CD4-positive, alpha-beta memory T cell (primary cell): ENCODE results near the gene CDK10. TPM values are rescaled to one million over a fixed set of nuclear protein-coding genes. Genes with fewer than 3 reads are reported as not detected.
A peak's percentile ranks its signal among the peaks of the same experiment; 100 is the strongest.
"Not testable (repeated sequence)": the region's sequence is repeated elsewhere in the genome, so short reads cannot be mapped to it uniquely, and the experiment has no call there.

ENCODE experiments used
- CTCF ChIA-PET: fragments of 350-600 bp; sonication (Branson Sonifier 250); formaldehyde crosslinking; loops from one replicate; lab custom pipeline; 2021; ENCODE audit warnings: inconsistent platforms; ENCODE audit not compliant: partially characterized antibody; lab: Charles Lee
- POLR2A ChIA-PET: fragments of 350-600 bp; sonication (Branson Sonifier 250); formaldehyde crosslinking; loops from one replicate; lab custom pipeline; 2021; ENCODE audit not compliant: partially characterized antibody; lab: Charles Lee
- DNase-seq, 5 donors: peaks; one replicate each; pipeline versions ENCODE4 v3.0.0 to v3.0.0-alpha.2; 2020 to 2022; ENCODE audit warnings: mixed read lengths in 1 of 5
- H3K27ac ChIP-seq: one replicate; pipeline ENCODE4 v1.7.0; 2013; ENCODE audit warnings: low read depth, low read length
- H3K27me3 ChIP-seq: 2 replicates; pipeline ENCODE4 v1.7.0; 2013; ENCODE audit warnings: mild to moderate bottlenecking, low read length, moderate library complexity; ENCODE audit not compliant: insufficient read depth
- H3K36me3 ChIP-seq: 2 replicates; pipeline ENCODE4 v1.7.0; 2013; ENCODE audit warnings: mild to moderate bottlenecking, low read length, moderate library complexity; ENCODE audit not compliant: insufficient read depth
- H3K4me1 ChIP-seq: 2 replicates; pipeline ENCODE4 v1.7.0; 2013; ENCODE audit warnings: mild to moderate bottlenecking, low read length, moderate library complexity; ENCODE audit not compliant: insufficient read depth
- H3K4me3 ChIP-seq, 2 donors: one replicate each; pipeline ENCODE4 v1.7.0; 2013; ENCODE audit warnings: low read length in 2 of 2, mild to moderate bottlenecking in 1 of 2
- H3K9me3 ChIP-seq, 2 donors: one replicate each; pipeline ENCODE4 v1.7.0; 2013; ENCODE audit warnings: low read length in 2 of 2, control low read depth in 1 of 2; ENCODE audit not compliant: control insufficient read depth in 1 of 2
- H3K27ac Mint-ChIP-seq, 7 donors: one replicate each; pipeline ENCODE4 v1.8.0; 2020 to 2021; ENCODE audit warnings: mixed read lengths in 7 of 7, mild to moderate bottlenecking in 6 of 7, inconsistent platforms in 3 of 7, moderate library complexity in 3 of 7
- H3K27me3 Mint-ChIP-seq, 2 donors: one replicate each; pipeline ENCODE4 v1.8.0; 2020 to 2021; ENCODE audit warnings: mixed read lengths in 2 of 2
- H3K36me3 Mint-ChIP-seq, 2 donors: one replicate each; pipeline ENCODE4 v1.8.0; 2020 to 2021; ENCODE audit warnings: mixed read lengths in 2 of 2, inconsistent platforms in 1 of 2, mild to moderate bottlenecking in 1 of 2
- H3K4me1 Mint-ChIP-seq, 4 donors: one replicate each; pipeline ENCODE4 v1.8.0; 2020 to 2021; ENCODE audit warnings: mixed read lengths in 4 of 4, mild to moderate bottlenecking in 1 of 4
- H3K4me3 Mint-ChIP-seq, 8 donors: one replicate each; pipeline ENCODE4 v1.8.0; 2020 to 2021; ENCODE audit warnings: mixed read lengths in 8 of 8, mild to moderate bottlenecking in 7 of 8, moderate library complexity in 6 of 8, inconsistent platforms in 3 of 8
- H3K9me3 Mint-ChIP-seq, 8 donors: one replicate each; pipeline ENCODE4 v1.8.0; 2020 to 2021; ENCODE audit warnings: mixed read lengths in 8 of 8, mild to moderate bottlenecking in 5 of 8, inconsistent platforms in 3 of 8, moderate library complexity in 1 of 8
- intact Hi-C: fragments of 100-400 bp; cut with micrococcal nuclease; formaldehyde crosslinking; loops from one replicate; pipeline ENCODE4 v1.15.1; 2023
- polyA plus RNA-seq, 2 donors: library from polyadenylated mRNA; unstranded; fragments of 300-500 nt; fragmentation: Illumina TruSeq; gene quantifications; one replicate each; pipeline ENCODE4 v1.2.3, GENCODE V29; 2021
- total RNA-seq, 2 experiments: library from RNA; stranded (reverse); gene quantifications; one replicate each; pipeline ENCODE4 v1.2.3, GENCODE V29; 2021

CDK10 gene
- total and polyA plus RNA-seq, 4 experiments from 2014 or later = 24.8 to 140 (median 83.9) TPM

- POLR2A ChIA-PET = interaction anchor here (0.7 to 4.0 kb wide), 3 partner anchors 9 to 838 kb away, joined by 3 to 23 read pairs (median 4); partner anchors contain the start of genes CDK10, GALNS and TRAPPC2L
- DNase-seq = no peak
- Mint-ChIP-seq H3K36me3 (peaks cover 7 to 30% of the 10 kb centered on the region in 2 donors), H3K9me3 (no peaks in the 10 kb centered on the region), H3K4me1 (peaks cover 7 to 25% (median 10%) of the 10 kb centered on the region in 4 donors), H3K27ac (peak overlapping the region in 2 of 7 donors; percentile 35 to 46), H3K27me3 (no peaks in the 10 kb centered on the region), H3K4me3 (no peak overlapping the region)
- Histone ChIP-seq H3K27ac (no peak overlapping the region), H3K9me3 (no peaks in the 10 kb centered on the region), H3K4me1 (peaks cover 20% of the 10 kb centered on the region), H3K27me3 (no peaks in the 10 kb centered on the region), H3K36me3 (peaks cover 18% of the 10 kb centered on the region), H3K4me3 (no peak overlapping the region)
- intact Hi-C loops = no loop called here
- CTCF ChIA-PET = interaction anchor here (1.3 kb wide), 1 partner anchor 84 kb away, joined by 3 read pairs; no protein-coding TSS in a partner anchor
These were observed 8.8 kb downstream of the CDK10 start for GRCh38 chr16:89695086-89695874.

GRCh38 chr16:89695875-89696669 lies 9.6 kb downstream of the CDK10 start:
- Mint-ChIP-seq H3K4me3 (no peak overlapping the region), H3K9me3 (no peaks in the 10 kb centered on the region), H3K27ac (no peak overlapping the region), H3K4me1 (peaks cover 6 to 29% (median 11%) of the 10 kb centered on the region in 4 donors), H3K27me3 (no peaks in the 10 kb centered on the region), H3K36me3 (peaks cover 7 to 24% of the 10 kb centered on the region in 2 donors)
- CTCF ChIA-PET = interaction anchor here (1.0 to 1.3 kb wide), 2 partner anchors 83 to 142 kb away, joined by 3 read pairs; no protein-coding TSS in a partner anchor
- no peak overlapping the region for H3K4me3 ChIP-seq
- peaks cover 26% of the 10 kb centered on the region for H3K4me1 ChIP-seq
- DNase-seq = no peak
- intact Hi-C loops = no loop called here
- POLR2A ChIA-PET = interaction anchor here (0.7 to 4.0 kb wide), 4 partner anchors 10 to 839 kb away, joined by 3 to 23 read pairs (median 4); partner anchors contain the start of genes CDK10, GALNS and TRAPPC2L
- H3K27ac ChIP-seq = no peak overlapping the region
- H3K27me3 ChIP-seq = no peaks in the 10 kb centered on the region
- H3K9me3 ChIP-seq = no peaks in the 10 kb centered on the region
- peaks cover 14% of the 10 kb centered on the region for H3K36me3 ChIP-seq

GRCh38 chr16:89696670-89697128 lies 10.2 kb downstream of the CDK10 start:
- H3K27me3 Mint-ChIP-seq = no peaks in the 10 kb centered on the region
- peak in 4 of 5 donors; percentile 27 to 39 (median 32) for DNase-seq
- Histone ChIP-seq H3K27me3 (no peaks in the 10 kb centered on the region), H3K4me3 (no peak overlapping the region), H3K4me1 (peaks cover 26% of the 10 kb centered on the region), H3K9me3 (no peaks in the 10 kb centered on the region), H3K27ac (no peak overlapping the region), H3K36me3 (peaks cover 14% of the 10 kb centered on the region)
- H3K9me3 Mint-ChIP-seq = no peaks in the 10 kb centered on the region
- ChIA-PET POLR2A (interaction anchor here (1.1 to 4.0 kb wide), 5 partner anchors 9 to 214 kb away, joined by 3 to 23 read pairs (median 4); partner anchors contain the start of genes CDK10 and TCF25), CTCF (interaction anchor here (1.0 to 15.1 kb wide), 3 partner anchors 82 to 141 kb away, joined by 3 to 293 read pairs (median 3); no protein-coding TSS in a partner anchor)
- peak overlapping the region in 1 of 7 donors; percentile 22 for H3K27ac Mint-ChIP-seq
- intact Hi-C loops = no loop called here
- peaks cover 7 to 20% of the 10 kb centered on the region in 2 donors for H3K36me3 Mint-ChIP-seq
- peaks cover 6 to 29% (median 11%) of the 10 kb centered on the region in 4 donors for H3K4me1 Mint-ChIP-seq
- no peak overlapping the region for H3K4me3 Mint-ChIP-seq

- Histone ChIP-seq H3K9me3 (no peaks in the 10 kb centered on the region), H3K27me3 (no peaks in the 10 kb centered on the region), H3K36me3 (peaks cover 10% of the 10 kb centered on the region), H3K4me3 (no peak overlapping the region), H3K27ac (no peak overlapping the region), H3K4me1 (peaks cover 28% of the 10 kb centered on the region)
- Mint-ChIP-seq H3K4me1 (peaks cover 6 to 31% (median 12%) of the 10 kb centered on the region in 4 donors), H3K27ac (no peak overlapping the region), H3K36me3 (peaks cover 7 to 20% of the 10 kb centered on the region in 2 donors), H3K27me3 (no peaks in the 10 kb centered on the region), H3K9me3 (no peaks in the 10 kb centered on the region), H3K4me3 (no peak overlapping the region)
- POLR2A ChIA-PET = interaction anchor here (0.9 to 4.0 kb wide), 7 partner anchors 9 to 213 kb away, joined by 3 to 23 read pairs (median 3); partner anchors contain the start of genes CDK10 and TCF25
- intact Hi-C loops = no loop called here
- CTCF ChIA-PET = interaction anchor here (15.1 kb wide), 1 partner anchor 94 kb away, joined by 293 read pairs; no protein-coding TSS in a partner anchor
- no peak for DNase-seq
These were observed 10.7 kb downstream of the CDK10 start for GRCh38 chr16:89697161-89697615.

GRCh38 chr16:89697616-89698331 lies 11.3 kb downstream of the CDK10 start:
- Mint-ChIP-seq H3K9me3 (no peaks in the 10 kb centered on the region), H3K27me3 (no peaks in the 10 kb centered on the region), H3K36me3 (peaks cover 7 to 20% of the 10 kb centered on the region in 2 donors), H3K27ac (no peak overlapping the region), H3K4me1 (peaks cover 6 to 37% (median 15%) of the 10 kb centered on the region in 4 donors), H3K4me3 (no peak overlapping the region)
- Histone ChIP-seq H3K27me3 (no peaks in the 10 kb centered on the region), H3K36me3 (peaks cover 6% of the 10 kb centered on the region), H3K9me3 (no peaks in the 10 kb centered on the region), H3K4me3 (no peak overlapping the region), H3K27ac (no peak overlapping the region), H3K4me1 (peaks cover 34% of the 10 kb centered on the region)
- intact Hi-C loops = no loop called here
- ChIA-PET CTCF (interaction anchor here (0.6 to 15.1 kb wide), 5 partner anchors 9 to 164 kb away, joined by 3 to 293 read pairs (median 33); partner anchors contain the start of gene CDK10), POLR2A (interaction anchor here (0.9 to 4.2 kb wide), 8 partner anchors 11 to 212 kb away, joined by 3 to 23 read pairs (median 4); partner anchors contain the start of genes CDK10, FANCA and TCF25)
- no peak for DNase-seq

- DNase-seq, intact Hi-C loops: not testable (repeated sequence)
- H3K4me1 Mint-ChIP-seq = peaks cover 8 to 42% (median 16%) of the 10 kb centered on the region in 4 donors
These were observed 12.2 kb downstream of the CDK10 start for GRCh38 chr16:89698717-89699116.

More at GRCh38 chr16:89698717-89699116, 12.2 kb downstream of the CDK10 start:
- H3K27ac Mint-ChIP-seq = peak overlapping the region; percentile 58 to 92 (median 87)
- not testable (repeated sequence) for H3K27me3 ChIP-seq, H3K9me3 Mint-ChIP-seq, H3K9me3 ChIP-seq, H3K36me3 ChIP-seq, H3K4me3 ChIP-seq, H3K27me3 Mint-ChIP-seq, H3K27ac ChIP-seq
- ChIA-PET POLR2A (interaction anchor here (1.3 to 6.0 kb wide), 6 partner anchors 10 to 165 kb away, joined by 3 to 59 read pairs (median 13); partner anchors contain the start of genes CDK10 and FANCA), CTCF (interaction anchor here (0.7 to 15.1 kb wide), 6 partner anchors 8 to 182 kb away, joined by 4 to 293 read pairs (median 24); partner anchors contain the start of gene CDK10)
- peaks cover 34% of the 10 kb centered on the region for H3K4me1 ChIP-seq
- peaks cover 1 to 14% of the 10 kb centered on the region in 2 donors for H3K36me3 Mint-ChIP-seq
- H3K4me3 Mint-ChIP-seq = peak overlapping the region in 1 of 8 donors; percentile 12
